Astrocyte (in vitro differentiated cells and primary cell): ENCODE data around the gene EDC3. TPM values are rescaled to one million over a fixed set of nuclear protein-coding genes. Genes with fewer than 3 reads are reported as not detected.
"Not testable (repeated sequence)": the region's sequence is repeated elsewhere in the genome, so short reads cannot be mapped to it uniquely, and the experiment has no call there.

Experiments used
- DNase-seq: peaks from one replicate; pipeline ENCODE4 v3.0.0-alpha.2; 2010; ENCODE audit warnings: low read depth
- FAIRE-seq: peaks from 2 replicates; lab custom pipeline; 2011; peaks lifted over from hg19 to GRCh38; lab: Jason Lieb, UNC
- H2AFZ ChIP-seq: 2 replicates; pipeline ENCODE4 v1.6.0; 2012; ENCODE audit warnings: low read depth, low read length, inconsistent platforms
- H3K27ac ChIP-seq: 2 replicates; pipeline ENCODE4 v1.5.1; 2011; ENCODE audit warnings: low read depth, low read length, inconsistent platforms
- H3K27me3 ChIP-seq: 2 replicates; pipeline ENCODE4 v1.6.0; 2011; ENCODE audit warnings: low read length, inconsistent platforms; ENCODE audit not compliant: insufficient read depth
- H3K36me3 ChIP-seq: 2 replicates; pipeline ENCODE4 v1.5.1; 2011; ENCODE audit warnings: low read length, inconsistent platforms; ENCODE audit not compliant: insufficient read depth
- H3K4me1 ChIP-seq: 2 replicates; pipeline ENCODE4 v1.5.1; 2011; ENCODE audit warnings: low read length, inconsistent platforms; ENCODE audit not compliant: insufficient read depth
- H3K4me2 ChIP-seq: 2 replicates; pipeline ENCODE4 v1.6.0; 2012; ENCODE audit warnings: low read length, inconsistent platforms
- H3K4me3 ChIP-seq: 2 replicates; pipeline ENCODE4 v1.5.1; 2011; ENCODE audit warnings: low read depth, mild to moderate bottlenecking, low read length, inconsistent platforms; ENCODE audit not compliant: insufficient read depth
- H3K79me2 ChIP-seq: 2 replicates; pipeline ENCODE4 v1.6.0; 2012; ENCODE audit warnings: mild to moderate bottlenecking, low read length, inconsistent platforms; ENCODE audit not compliant: insufficient read depth
- H3K9ac ChIP-seq: 2 replicates; pipeline ENCODE4 v1.6.0; 2012; ENCODE audit warnings: mild to moderate bottlenecking, low read length, inconsistent platforms
- H3K9me3 ChIP-seq: 2 replicates; pipeline ENCODE4 v1.5.1; 2012; ENCODE audit warnings: low read depth, mild to moderate bottlenecking, low read length, inconsistent platforms; ENCODE audit not compliant: insufficient read depth
- H4K20me1 ChIP-seq: 2 replicates; pipeline ENCODE4 v1.6.0; 2012; ENCODE audit warnings: low read length, inconsistent platforms; ENCODE audit not compliant: insufficient read depth
- H3K27ac Mint-ChIP-seq: one replicate; pipeline ENCODE4 v1.8.0; 2021; ENCODE audit warnings: mild to moderate bottlenecking, mixed read lengths; ENCODE audit not compliant: unreplicated experiment
- H3K27me3 Mint-ChIP-seq: one replicate; pipeline ENCODE4 v1.8.0; 2021; ENCODE audit warnings: low read depth, mixed read lengths; ENCODE audit not compliant: unreplicated experiment
- H3K36me3 Mint-ChIP-seq: one replicate; pipeline ENCODE4 v1.8.0; 2021; ENCODE audit warnings: low read depth, mixed read lengths; ENCODE audit not compliant: unreplicated experiment
- H3K4me1 Mint-ChIP-seq: one replicate; pipeline ENCODE4 v1.8.0; 2021; ENCODE audit warnings: low read depth, mixed read lengths; ENCODE audit not compliant: unreplicated experiment
- H3K4me3 Mint-ChIP-seq: one replicate; pipeline ENCODE4 v1.8.0; 2021; ENCODE audit warnings: mild to moderate bottlenecking, moderate library complexity, mixed read lengths; ENCODE audit not compliant: unreplicated experiment
- H3K9me3 Mint-ChIP-seq: one replicate; pipeline ENCODE4 v1.8.0; 2021; ENCODE audit warnings: mild to moderate bottlenecking, mixed read lengths; ENCODE audit not compliant: unreplicated experiment
- EZH2 ChIP-seq: IDR thresholded peaks from 2 replicates; pipeline ENCODE4 v1.6.1; 2012; ENCODE audit warnings: mild to moderate bottlenecking, low read length, inconsistent platforms; ENCODE audit not compliant: insufficient read depth
- total RNA-seq: library from RNA; stranded (reverse); gene quantifications from 2 replicates; pipeline ENCODE4 v1.2.1, GENCODE V29; 2021
- TF ChIP-seq, protein P1 (sequence below): IDR thresholded peaks from 2 replicates; pipeline ENCODE4 v1.5.1; 2011; ENCODE audit warnings: low read depth, mild to moderate bottlenecking, inconsistent platforms, low read length, moderate library complexity; ENCODE audit not compliant: insufficient read depth

The EDC3 gene
- total RNA-seq, 1 donor from 2014 or later, result 47.6 TPM

DNA sequence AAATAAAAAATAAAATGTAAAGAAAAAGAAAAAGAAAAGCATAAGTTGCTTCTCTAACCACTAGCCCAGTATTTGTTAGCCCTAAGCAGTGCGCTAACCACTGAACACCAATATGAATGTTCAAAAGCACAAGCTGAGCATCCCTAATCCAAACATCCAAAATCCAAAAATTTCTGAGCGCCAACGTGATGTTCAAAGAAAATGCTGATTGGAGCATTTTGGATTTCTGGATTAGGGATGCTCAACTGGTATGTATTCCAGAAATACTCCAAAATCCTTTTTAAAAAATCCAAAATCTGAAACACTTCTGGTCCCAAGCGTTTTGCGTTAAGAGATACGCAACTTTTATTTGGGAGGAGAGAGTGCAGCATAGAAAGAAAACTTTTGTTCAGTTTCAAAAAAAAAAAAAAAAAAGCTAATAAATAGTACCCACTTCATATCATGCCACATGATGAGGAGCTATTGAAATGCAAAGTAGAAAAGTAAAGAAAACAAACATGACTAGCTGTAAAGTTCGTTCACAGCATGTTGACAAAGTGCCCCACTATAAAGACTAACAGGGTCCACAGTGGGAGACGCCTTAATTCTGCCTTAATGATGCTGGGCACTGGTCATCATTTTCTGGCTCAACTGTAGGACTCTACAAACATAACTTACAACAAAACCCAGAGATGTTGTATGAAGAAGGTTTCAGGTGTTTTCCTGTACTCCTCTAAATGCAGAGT lies 32.4 kb downstream of the EDC3 start:
- Histone ChIP-seq H3K4me1 (peaks cover 10% of the 10 kb centered on the region), H3K27me3 (no peaks in the 10 kb centered on the region), H3K79me2 (peaks cover 42% of the 10 kb centered on the region), H3K9ac (no peak overlapping the region), H2AFZ (no peak overlapping the region), H4K20me1 (peaks cover 57% of the 10 kb centered on the region), H3K27ac (no peak overlapping the region), H3K4me3 (no peak overlapping the region), H3K9me3 (no peaks in the 10 kb centered on the region), H3K4me2 (peak overlapping the region; percentile 16), H3K36me3 (peaks cover 2% of the 10 kb centered on the region)
- Mint-ChIP-seq H3K4me3 (no peak overlapping the region), H3K9me3 (no peaks in the 10 kb centered on the region), H3K27ac (no peak overlapping the region), H3K27me3 (no peaks in the 10 kb centered on the region), H3K36me3 (no peaks in the 10 kb centered on the region), H3K4me1 (peaks cover 13% of the 10 kb centered on the region)
- TF ChIP-seq, protein P1, sequence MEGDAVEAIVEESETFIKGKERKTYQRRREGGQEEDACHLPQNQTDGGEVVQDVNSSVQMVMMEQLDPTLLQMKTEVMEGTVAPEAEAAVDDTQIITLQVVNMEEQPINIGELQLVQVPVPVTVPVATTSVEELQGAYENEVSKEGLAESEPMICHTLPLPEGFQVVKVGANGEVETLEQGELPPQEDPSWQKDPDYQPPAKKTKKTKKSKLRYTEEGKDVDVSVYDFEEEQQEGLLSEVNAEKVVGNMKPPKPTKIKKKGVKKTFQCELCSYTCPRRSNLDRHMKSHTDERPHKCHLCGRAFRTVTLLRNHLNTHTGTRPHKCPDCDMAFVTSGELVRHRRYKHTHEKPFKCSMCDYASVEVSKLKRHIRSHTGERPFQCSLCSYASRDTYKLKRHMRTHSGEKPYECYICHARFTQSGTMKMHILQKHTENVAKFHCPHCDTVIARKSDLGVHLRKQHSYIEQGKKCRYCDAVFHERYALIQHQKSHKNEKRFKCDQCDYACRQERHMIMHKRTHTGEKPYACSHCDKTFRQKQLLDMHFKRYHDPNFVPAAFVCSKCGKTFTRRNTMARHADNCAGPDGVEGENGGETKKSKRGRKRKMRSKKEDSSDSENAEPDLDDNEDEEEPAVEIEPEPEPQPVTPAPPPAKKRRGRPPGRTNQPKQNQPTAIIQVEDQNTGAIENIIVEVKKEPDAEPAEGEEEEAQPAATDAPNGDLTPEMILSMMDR, result no peak
- no peak for TF ChIP-seq EZH2
- FAIRE-seq, result no peak
- DNase-seq, result no peak

DNA sequence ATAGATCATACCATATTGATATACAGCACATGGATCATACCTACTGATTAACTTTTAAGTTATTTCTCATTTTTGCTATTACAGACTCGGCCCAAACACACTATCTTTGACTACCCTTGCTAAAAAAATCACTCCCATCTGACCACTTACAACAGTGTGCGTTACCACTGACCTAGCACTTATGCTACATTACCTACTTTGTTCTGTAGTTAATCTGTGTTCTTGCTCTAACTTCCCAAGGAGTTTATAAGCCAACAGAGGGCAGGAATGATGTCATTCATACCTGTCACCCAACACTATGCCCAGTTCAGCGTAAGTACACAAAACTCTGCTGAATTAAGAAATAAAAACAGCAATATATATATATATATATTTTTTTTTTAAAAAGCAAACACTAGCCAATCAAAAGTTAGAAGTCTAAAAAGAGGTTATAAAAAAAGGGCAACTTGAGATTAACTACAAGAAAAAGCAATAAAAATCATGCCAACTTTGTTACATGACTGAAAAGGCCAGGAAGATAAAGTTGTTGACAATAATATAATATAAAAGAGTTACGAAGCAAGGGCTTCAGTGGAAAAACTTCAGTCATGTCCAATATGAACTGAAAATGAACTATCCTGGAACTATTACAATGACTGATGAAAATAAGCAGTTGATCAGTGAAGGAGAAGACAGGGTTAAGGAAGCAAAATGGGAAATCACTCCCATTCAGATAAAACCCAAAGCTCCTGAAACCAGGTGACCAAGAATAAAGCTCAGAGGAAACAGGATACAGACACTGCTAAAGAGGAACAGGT lies 33.6 kb downstream of the EDC3 start:
- Histone ChIP-seq H3K79me2 (peaks cover 46% of the 10 kb centered on the region), H3K4me3 (no peak overlapping the region), H3K9ac (no peak overlapping the region), H4K20me1 (peaks cover 62% of the 10 kb centered on the region), H3K27ac (no peak overlapping the region), H3K9me3 (no peaks in the 10 kb centered on the region), H3K27me3 (no peaks in the 10 kb centered on the region), H3K4me1 (peaks cover 21% of the 10 kb centered on the region), H2AFZ (no peak overlapping the region), H3K36me3 (peaks cover 2% of the 10 kb centered on the region), H3K4me2 (no peak overlapping the region)
- H3K9me3 Mint-ChIP-seq, result no peaks in the 10 kb centered on the region
- H3K36me3 Mint-ChIP-seq, result no peaks in the 10 kb centered on the region
- H3K27me3 Mint-ChIP-seq, result no peaks in the 10 kb centered on the region
- H3K27ac Mint-ChIP-seq, result no peak overlapping the region
- DNase-seq (no peak), FAIRE-seq (no peak)
- TF ChIP-seq EZH2, result no peak
- TF ChIP-seq, protein P1, result no peak
- H3K4me1 Mint-ChIP-seq, result peaks cover 24% of the 10 kb centered on the region
- no peak overlapping the region for H3K4me3 Mint-ChIP-seq

DNA sequence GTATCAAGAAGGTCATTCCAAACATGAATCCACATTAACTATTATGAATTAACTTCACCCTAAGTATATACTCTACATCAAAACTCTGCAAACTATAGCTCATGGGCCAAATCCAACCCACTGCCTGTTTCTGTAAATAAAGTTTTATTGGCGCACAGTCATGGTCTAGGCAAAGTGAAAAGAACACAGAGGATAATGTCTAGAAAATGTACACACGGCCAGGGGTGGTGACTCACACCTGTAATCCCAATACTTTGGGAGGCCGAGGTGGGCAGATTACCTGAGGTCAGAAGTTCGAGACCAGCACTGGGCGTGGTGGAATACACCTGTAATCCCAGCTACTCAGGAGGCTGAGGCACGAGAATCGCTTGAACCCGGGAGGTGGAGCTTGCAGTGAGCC lies 34.5 kb downstream of the EDC3 start:
- H3K9me3 Mint-ChIP-seq, H3K36me3 ChIP-seq, H3K36me3 Mint-ChIP-seq, H3K27me3 ChIP-seq, DNase-seq, H3K4me2 ChIP-seq, H3K27ac Mint-ChIP-seq, H3K9ac ChIP-seq, H2AFZ ChIP-seq, H3K27ac ChIP-seq, H3K4me3 Mint-ChIP-seq, H3K4me3 ChIP-seq, H3K9me3 ChIP-seq, H3K27me3 Mint-ChIP-seq, FAIRE-seq: not testable (repeated sequence)
- Histone ChIP-seq H4K20me1 (peaks cover 65% of the 10 kb centered on the region), H3K79me2 (peaks cover 48% of the 10 kb centered on the region), H3K4me1 (peaks cover 25% of the 10 kb centered on the region)
- H3K4me1 Mint-ChIP-seq, result peaks cover 28% of the 10 kb centered on the region
